WERI-Rb-1 (cell line): ENCODE measurements around the gene MYPOP.
A peak's percentile ranks its signal among the peaks of the same experiment; 100 is the strongest.

Source experiments
- DNase-seq: peaks from one replicate; pipeline ENCODE4 v3.0.0-alpha.2; 2020
- H3K27ac ChIP-seq: fragments of 250-450 bp; sonication (Bioruptor Pico); 2 replicates; pipeline ENCODE4 v1.5.1; 2020; ENCODE audit warnings: mild to moderate bottlenecking, moderate library complexity
- H3K27me3 ChIP-seq: fragments of 250-450 bp; sonication (Bioruptor Pico); 2 replicates; pipeline ENCODE4 v1.5.1; 2021; ENCODE audit warnings: mild to moderate bottlenecking, low read depth, moderate library complexity; ENCODE audit not compliant: insufficient read depth, severe bottlenecking
- H3K36me3 ChIP-seq: fragments of 250-450 bp; sonication (Bioruptor Pico); 2 replicates; pipeline ENCODE4 v1.5.1; 2020; ENCODE audit warnings: mild to moderate bottlenecking, moderate library complexity
- H3K4me3 ChIP-seq: 2 replicates; pipeline ENCODE4 v1.5.1; 2011; ENCODE audit warnings: low read depth, mild to moderate bottlenecking, control low read depth, low read length
- H3K9me3 ChIP-seq: fragments of 250-450 bp; sonication (Bioruptor Pico); 2 replicates; pipeline ENCODE4 v1.5.1; 2021; ENCODE audit warnings: mild to moderate bottlenecking, moderate library complexity; ENCODE audit not compliant: severe bottlenecking
- CTCF ChIP-seq: IDR thresholded peaks from 2 replicates; pipeline ENCODE4 v1.5.1; 2011; ENCODE audit warnings: low read depth, mild to moderate bottlenecking, control low read depth, inconsistent platforms, low read length

The MYPOP gene, protein sequence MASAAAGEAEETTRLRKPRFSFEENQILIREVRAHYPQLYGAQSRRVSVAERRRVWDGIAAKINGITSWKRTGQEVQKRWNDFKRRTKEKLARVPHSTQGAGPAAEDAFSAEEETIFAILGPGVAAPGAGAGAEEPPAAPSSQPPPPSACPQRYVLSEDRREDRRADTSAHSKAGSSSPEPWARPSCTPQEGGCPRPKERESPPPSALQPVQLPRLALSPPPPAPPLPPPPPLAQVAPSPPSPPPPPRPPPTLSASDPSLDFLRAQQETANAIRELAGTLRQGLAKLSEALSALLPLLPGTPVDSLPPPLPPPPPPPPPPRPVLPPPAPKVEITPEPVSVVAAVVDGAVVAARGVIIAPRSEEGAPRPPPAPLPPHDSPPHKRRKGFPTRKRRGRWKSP

DNA sequence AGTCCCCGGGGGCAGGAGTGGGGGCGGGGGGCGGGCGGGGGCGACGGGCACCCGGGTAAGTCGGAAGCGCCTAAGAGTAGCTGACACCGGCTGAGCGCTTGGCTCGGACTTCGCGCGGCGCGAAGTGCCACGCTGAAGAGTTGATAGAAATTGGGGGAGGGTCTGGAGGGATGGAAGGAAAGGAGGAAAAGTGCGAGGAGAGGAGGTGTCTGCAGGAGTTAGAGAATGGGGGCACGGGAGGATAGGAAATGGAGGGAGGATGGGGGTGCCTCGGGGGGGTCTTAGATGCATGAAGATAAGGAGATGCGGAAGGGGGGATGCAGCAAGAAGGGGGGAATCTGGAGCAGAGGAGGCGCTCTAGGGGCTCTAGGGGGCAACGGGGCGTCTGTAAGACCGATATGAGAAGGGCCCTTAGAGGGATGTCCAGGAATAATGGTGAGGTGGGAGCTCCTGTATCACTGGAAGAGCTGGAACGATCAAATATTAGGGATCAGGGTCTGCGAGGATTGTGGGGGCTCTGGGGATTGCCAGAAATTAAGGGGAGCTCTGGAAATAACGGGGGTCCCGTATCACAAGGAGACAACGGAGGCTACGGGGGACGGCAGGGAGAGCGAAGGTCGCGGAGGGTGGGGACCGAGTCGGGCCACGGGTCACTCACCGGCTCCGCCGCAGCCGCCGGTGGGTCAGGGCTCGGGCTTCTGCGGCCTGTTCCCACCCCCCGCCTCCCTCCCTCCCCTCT, at the start of gene MYPOP:
TSS of gene MYPOP (minus strand) at position 702 of the 739 bp plus-strand sequence. CDS start 840 bp downstream, outside the sequence.
- DNase-seq = no peak
- Histone ChIP-seq H3K27ac (peak within 1 kb of the TSS; percentile 60), H3K4me3 (peak within 1 kb of the TSS; percentile 88), H3K36me3 (peaks cover 36% of the 10 kb centered on the region), H3K9me3 (no peaks in the 10 kb centered on the region), H3K27me3 (no peaks in the 10 kb centered on the region)
- no peak for TF ChIP-seq CTCF

DNA sequence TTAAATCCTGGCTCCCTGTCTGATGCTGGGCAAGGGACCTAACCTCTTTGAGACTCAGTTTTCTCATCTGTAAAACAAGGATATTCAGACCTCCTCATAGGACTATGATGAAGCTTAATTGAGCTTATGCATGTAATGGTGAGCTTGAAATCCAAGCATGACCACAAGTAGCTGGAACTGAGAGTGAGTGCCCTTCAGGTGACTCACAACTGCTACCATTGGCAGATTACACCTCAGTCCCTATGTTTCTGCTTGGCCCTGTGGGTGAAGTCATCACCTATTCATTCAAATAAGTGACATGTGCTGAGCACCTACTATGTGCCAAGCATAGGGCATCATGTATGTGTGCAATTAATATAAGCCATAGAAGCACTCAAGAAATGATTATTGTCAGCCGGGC, 45.5 kb upstream of the MYPOP start:
- DNase-seq = no peak
- TF ChIP-seq CTCF = no peak
- Histone ChIP-seq H3K27me3 (no peaks in the 10 kb centered on the region), H3K36me3 (peaks cover 6% of the 10 kb centered on the region), H3K4me3 (no peak overlapping the region), H3K27ac (no peak overlapping the region), H3K9me3 (no peaks in the 10 kb centered on the region)

DNA sequence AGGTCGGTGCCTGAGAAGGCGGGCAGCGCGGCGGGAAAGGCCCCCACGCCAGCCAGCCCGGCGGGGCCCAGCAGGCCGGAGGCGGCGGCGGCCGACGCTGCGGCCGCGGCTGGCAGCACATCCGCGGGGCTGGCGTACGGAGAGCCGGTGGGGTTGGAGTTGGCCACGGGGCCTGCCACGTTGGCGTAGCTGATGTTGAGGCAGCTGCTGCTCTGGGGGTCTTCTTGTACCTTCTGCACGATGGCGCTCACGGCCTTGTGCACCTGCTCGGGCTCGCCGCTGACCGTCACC, 38.0 kb upstream of the MYPOP start:
- DNase-seq = no peak
- Histone ChIP-seq H3K27me3 (no peaks in the 10 kb centered on the region), H3K9me3 (no peaks in the 10 kb centered on the region), H3K4me3 (no peak overlapping the region), H3K27ac (no peak overlapping the region), H3K36me3 (peaks cover 10% of the 10 kb centered on the region)
- no peak for TF ChIP-seq CTCF

- H3K27me3 ChIP-seq = no peaks in the 10 kb centered on the region
- no peak overlapping the region for H3K27ac ChIP-seq
- no peak for TF ChIP-seq CTCF
- H3K36me3 ChIP-seq = peaks cover 10% of the 10 kb centered on the region
- DNase-seq = no peak
- no peak overlapping the region for H3K4me3 ChIP-seq
- no peaks in the 10 kb centered on the region for H3K9me3 ChIP-seq
Observed at GRCh38 chr19:45939792-45940514, 37.5 kb upstream of the MYPOP start.

DNA sequence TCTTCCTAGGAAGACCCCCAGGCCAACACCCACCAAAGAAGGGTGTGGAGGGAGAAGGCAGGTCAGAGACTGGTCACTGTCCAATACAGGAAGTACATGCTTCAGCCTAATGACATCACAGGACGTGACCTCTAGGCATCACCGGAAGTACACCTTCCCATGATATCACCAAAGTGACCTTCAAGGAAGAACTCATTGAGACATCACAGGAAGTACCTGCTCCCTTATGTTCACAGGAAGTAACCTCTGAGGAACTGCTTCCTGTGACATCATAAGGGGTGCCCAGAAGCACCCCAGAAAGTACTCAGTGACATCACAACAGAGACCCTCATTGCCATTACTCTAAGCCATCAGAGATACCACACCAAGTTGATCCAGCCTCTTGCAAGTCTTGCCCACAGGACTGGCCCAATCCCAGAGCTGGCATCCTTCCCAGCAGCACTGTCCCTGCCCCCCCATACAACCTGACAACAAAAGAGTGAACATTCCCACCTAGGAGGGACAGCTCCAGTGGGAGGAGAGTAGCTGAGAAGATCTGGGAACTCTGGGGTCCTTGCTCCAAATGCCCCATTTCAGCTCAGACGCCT, 36.4 kb upstream of the MYPOP start:
- no peak overlapping the region for H3K27ac ChIP-seq
- peaks cover 10% of the 10 kb centered on the region for H3K36me3 ChIP-seq
- TF ChIP-seq CTCF = no peak
- H3K4me3 ChIP-seq = no peak overlapping the region
- H3K9me3 ChIP-seq = no peaks in the 10 kb centered on the region
- no peak for DNase-seq
- H3K27me3 ChIP-seq = no peaks in the 10 kb centered on the region
